ENCODE measurements around the gene TMPRSS6. TPM values are rescaled to one million over a fixed set of nuclear protein-coding genes. Genes with fewer than 3 reads are reported as not detected.

The TMPRSS6 gene
- polyA plus RNA-seq, 4 donors = 0.35 to 0.63 (median 0.53) TPM

DNA sequence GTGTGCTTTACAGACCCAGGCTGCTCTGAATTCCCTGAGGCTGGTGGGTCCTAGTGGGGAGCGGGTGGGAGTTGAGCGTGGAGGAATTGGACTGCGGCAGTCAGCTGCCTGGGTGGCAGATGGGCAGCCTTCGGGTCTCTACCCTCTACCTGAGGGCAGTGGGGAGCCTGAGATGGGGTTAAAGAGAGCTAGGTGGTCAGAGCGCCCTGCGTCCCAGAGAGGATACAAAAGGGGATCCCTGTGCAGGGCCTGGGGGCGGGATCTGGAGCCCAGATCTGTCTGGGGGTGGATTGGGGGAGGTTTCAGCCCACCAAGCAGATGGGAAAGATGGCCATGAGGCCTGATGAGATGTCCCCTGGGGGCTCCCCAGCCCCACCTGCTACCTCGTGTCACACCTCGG, 39.8 kb downstream of the TMPRSS6 start:
- DNase-seq (ENCODE audit: low read depth in 4 of 4, low spot score in 2 of 4) = no peak

DNA sequence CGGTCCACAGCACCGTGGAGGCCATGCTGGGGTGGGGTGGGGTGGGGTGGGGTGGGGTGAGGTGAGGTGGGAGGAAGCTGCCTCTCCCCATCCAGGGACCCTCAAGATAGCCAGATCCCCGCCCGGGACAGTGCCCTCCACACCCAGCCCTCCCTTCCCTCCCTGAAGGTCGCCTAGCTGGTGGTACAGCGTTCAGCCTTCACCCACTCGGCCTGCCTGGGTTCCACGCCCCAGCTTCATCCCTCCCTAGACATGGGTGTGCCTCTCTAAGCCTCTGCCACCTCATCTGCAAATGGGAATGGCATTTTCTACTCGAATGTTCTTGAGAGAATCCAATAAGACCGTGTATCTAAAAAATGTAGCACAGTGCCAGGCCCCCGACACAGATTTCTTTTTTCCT, 40.2 kb downstream of the TMPRSS6 start:
- DNase-seq (ENCODE audit: low read depth in 4 of 4, low spot score in 2 of 4) = no peak

DNA sequence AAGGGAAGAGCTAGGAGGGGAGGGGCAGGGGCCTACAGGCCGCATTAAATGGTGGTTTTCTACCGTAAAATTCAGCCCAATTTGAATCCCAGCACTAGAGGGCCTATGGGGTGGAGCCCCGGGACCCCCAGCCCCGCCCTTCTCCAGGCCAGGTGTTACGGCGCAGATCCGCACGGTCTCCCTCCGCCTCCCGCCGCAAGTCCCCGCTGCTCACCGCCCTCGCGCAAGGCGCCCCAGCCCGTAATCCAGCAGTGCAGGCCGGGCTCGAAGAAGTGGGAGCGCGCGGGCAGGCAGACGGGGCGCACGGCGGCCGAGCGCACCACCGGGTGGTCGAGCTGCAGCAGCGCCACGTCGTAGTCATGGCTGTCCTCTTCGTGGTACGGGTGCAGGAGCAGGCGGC, 40.7 kb downstream of the TMPRSS6 start:
- DNase-seq (ENCODE audit: low read depth in 4 of 4, low spot score in 2 of 4) = no peak

DNA sequence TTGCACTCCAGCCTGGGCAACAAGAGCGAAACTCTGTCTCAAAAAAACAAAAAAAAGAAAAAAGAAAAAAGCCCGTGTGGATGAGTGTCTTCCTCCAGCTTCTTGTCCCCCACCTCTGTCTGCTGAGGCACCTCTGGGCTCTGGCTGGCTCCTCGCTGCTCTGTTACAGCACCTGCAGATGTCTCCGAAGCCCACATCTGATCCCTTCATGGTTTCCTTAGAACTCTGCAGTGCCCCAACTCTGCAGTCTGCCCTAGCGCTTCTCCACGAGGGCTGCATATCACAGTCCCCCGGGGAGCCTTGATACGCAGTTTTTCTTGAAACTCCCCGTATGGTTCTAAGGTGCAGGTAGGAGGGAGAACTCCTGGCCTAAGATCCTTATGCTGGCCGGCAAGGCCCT, 42.1 kb downstream of the TMPRSS6 start:
- DNase-seq (ENCODE audit: low read depth in 4 of 4, low spot score in 2 of 4) = no peak

DNA sequence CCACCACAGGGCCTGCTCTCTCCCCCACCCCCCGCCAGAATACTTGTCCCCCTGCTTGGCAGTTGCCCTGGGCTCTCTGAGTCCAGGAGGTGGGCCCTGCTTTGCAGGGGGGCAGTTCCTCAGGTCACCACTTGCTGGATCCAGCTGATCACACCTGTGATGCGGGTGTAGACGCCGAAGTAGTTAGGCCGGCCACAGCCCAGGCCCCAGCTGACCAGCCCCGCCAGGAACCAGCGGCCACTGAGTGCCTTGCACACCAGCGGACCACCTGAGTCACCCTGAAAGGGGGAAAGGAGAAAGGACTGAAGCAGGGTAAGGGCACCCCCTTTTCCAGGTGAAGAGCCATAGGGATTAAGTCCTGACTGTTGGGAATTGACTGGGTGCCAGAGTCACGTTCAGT, 43.6 kb downstream of the TMPRSS6 start:
- no peak for DNase-seq (ENCODE audit: low read depth in 4 of 4, low spot score in 2 of 4)

DNA sequence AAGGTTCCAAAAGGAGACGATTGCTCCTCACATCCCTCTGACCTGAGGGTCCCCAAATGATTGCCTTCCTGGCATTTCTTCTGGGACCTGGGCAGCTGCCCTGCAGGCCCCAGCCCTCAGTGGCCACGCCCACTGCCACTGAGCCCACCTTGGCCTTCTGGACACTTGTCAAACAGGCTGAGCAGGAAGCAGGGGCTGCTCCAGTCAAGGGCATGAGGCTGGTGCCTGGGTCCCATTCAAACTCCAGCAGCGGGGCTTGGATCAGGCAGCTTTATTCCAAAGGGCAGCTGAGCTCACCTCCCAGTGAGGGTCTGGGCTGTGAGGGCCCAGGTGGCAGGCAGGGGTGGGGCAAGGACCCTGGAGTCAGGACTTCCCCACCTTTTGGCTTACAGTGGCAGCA, 44.3 kb downstream of the TMPRSS6 start:
- DNase-seq (ENCODE audit: low read depth in 4 of 4, low spot score in 2 of 4) = no peak

DNA sequence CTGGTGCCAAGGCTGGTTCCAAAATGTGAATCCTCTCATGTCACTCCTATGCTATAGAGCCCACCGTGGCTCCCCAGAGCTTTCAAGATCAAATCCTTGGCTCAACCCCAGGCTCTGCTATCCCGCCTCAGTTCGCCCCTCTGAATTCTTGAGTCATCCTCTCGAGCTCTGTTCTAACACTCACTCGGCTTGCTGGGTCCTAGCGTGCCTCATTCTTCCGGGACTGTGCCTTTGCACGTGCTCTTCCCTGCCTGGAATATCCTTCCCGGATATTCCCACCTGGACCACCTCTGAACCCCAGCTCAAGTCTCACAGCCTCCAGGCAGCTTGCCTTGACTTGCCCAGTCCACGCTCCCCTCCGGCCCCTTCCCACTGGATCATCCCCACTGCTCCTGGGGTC, 45.0 kb downstream of the TMPRSS6 start:
- no peak for DNase-seq (ENCODE audit: low read depth in 4 of 4, low spot score in 2 of 4)

DNA sequence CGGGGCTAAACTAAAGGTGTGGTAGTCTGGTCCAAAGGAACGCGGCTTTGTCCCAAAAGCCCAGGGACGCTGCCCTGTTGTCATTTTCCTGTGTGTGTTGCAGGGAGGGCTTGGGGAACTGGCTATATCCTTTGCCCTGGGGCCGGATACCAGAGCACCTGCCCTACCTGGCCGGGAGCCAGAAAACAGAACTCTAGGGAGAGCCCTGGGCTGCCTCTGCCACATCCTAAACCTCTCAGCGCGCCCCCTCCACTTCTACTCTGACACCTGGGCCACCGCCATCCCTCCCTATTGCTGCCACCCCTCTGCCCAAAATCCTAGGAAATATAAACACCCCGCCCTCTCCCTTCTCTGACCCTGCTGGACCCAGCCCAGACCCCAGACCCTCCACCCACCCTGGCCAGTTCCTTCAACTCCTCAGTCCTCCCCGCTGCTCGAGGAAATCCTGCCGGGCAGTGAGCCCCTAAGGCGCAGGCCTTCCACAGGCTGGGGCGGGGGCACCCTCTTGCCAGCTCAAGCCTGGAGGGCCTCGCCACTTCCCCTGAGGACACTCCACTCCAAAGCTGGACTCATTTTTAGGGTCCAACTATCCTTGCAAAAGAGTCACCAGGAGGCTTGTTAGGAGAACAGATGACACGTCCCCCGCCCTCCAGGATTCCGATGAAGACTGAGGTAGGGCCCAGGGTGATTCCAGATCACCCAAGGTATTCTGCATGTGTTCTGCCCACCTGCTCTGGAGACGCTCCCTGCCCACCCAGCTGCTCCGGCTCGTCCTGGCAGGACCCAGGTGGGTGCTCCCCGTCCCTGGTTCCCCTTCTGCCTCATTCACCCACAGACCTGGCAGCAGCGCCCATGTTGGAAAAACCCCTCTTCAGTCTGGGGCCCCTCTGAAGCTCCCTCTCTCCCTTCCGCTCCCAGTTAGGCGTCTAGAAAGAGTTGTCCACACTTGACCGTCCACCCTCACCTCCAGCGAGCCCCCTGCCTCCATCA, 45.8 kb downstream of the TMPRSS6 start:
- DNase-seq (ENCODE audit: low read depth in 4 of 4, low spot score in 2 of 4) = no peak

DNA sequence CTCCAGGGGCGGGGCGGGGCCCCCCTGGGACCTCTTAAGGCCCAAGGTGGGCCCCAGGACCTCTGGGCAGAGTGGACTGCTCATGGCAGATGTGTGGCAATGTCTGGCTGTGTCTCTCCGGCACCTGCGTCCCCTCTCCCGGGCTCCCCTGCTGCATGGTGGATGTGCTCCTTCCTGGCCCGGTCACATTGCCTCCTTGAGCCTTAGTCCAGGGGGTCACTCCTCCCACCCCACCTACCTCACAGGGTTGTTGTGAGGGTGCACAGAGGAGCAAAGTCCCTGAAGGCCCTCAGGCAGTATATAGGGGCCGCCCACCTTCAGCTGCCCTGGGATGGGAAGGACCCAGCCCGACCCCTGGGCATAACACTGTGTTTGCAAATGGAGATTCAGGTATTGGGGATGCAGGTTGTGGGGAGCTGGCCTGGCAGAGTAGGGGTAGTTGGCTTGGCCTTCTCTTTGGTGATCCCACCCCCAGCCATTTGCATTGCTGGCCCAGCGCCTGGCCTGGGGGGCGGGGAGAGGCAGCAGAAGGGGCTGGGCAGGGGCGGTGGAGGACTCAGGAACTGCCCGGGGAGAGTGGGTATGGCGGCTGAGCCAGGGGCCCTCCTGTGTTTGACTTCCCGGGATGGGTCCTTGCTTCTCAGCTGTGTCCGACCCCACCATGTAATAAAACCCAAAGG, 46.7 kb downstream of the TMPRSS6 start:
- DNase-seq (ENCODE audit: low read depth in 4 of 4, low spot score in 2 of 4) = no peak

DNA sequence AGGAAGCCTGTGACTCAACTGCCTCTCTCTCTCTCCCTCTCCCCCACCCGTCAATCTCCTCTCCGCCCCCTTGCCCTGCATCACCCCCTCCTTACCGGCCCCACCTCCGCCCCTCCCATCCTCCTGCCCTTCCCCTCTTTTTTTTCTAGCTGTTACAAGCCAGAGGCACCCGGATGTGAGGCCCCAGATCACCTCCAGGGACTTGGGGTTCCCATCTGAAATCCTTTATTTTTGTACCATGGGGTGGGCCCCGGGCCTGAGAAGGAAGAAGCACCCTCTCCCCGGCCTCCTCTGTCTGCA, 47.2 kb downstream of the TMPRSS6 start:
- no peak for DNase-seq (ENCODE audit: low read depth in 4 of 4, low spot score in 2 of 4)

DNA sequence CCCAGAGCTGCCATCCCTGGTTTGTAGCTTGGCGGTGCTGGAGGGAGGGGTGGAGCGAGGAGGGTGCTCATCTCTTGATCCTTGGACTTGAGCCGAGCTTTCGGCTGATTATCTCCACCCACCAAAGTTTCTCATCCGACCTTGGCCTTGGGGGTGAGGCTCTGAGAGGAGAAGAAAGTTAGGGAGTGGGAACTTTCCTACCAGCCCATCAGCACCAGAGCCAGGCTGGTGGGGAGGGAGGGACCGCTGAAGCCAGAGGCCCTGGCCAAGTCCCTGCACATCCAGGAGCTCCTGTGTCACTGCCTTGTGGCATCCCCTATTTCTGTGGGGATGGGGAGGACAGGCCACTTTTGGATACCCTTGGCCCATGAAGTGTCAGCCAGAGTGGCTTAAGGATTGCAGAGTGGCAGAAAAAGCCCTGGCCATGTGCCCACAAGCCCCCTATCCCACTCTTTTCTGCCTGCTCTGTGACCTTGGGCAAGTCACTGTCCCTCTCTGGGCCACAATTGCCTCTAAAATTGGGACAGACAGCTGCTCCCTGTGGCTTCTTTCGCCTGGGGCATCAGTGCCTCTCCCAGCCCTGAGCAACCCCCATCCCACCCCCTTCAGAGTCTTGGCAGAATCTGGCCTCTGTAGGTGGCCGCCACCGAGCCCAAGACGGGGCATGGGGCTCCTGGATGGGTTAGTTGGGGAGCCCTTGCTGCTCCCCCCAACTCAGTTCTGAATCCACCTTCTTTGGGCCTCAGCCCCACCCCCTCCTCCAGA, 47.7 kb downstream of the TMPRSS6 start:
- no peak for DNase-seq (ENCODE audit: low read depth in 4 of 4, low spot score in 2 of 4)

DNA sequence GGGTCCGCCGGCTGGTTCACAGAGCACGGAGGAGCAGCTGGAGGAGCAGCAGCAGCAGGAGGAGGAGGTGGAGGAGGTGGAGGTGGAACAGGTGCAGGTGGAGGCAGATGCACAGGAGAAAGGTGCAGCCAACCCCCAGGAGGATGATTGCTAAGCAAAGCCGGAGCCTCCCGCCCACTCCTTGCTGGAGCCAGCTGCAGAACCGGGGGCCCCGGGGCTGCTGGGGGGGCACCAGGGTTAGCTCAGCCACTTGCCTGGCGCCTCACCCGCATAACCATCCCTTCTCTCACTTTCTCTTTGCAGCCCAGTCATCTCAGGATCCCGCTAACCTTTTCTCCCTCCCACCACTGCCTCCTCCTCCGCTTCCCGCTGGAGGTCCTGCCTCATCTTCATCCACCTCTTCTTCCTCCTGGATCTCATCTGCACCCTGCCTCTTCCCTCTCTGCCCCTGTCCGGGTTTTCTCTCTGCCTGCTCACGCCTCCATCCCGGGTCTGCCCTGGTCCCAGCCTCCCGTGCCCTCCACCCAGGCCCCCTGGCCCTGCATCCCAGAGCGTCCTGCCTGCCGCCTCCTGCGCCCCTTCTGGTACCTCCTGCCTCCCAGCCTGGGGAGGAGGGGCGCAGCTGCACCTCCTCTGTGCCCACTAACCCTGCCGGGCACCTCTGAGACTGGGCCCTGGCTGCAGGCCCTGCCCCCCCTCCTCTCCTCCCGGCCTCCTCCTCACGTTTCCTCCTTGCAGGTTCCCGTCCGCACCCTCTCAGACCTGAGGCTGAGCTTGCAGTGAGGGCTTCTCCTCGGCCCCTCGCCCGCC, 48.5 kb downstream of the TMPRSS6 start:
- no peak for DNase-seq (ENCODE audit: low read depth in 4 of 4, low spot score in 2 of 4)

DNA sequence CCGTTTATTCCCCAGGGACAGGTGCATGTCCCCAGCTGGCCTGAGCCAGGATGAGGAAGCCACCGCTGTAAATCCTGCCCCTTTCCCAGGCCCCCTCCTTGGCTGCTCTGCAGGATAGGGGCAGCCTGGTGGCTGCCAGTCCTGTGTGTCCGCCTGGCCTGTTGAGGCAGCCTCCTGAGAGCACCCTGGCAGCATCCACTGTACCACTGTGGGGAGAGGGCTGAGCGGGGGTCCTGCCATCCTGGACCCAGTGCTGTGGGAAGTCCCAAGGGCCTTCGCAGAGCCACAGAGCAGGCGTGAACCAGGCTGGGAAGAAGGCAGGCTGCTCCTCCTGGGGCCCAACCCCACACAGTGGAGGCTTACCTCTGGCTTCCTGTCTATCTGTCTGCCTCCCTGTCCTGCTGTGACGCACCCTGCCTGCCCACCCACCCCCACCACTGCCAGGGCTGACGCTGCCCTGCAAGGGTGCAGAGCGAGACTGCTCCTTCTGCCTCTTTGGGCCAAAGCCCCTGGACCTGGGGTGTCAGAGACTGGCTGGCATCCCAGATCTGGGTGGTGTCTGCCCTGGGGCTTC, 49.5 kb downstream of the TMPRSS6 start:
- DNase-seq (ENCODE audit: low read depth in 4 of 4, low spot score in 2 of 4) = no peak

DNA sequence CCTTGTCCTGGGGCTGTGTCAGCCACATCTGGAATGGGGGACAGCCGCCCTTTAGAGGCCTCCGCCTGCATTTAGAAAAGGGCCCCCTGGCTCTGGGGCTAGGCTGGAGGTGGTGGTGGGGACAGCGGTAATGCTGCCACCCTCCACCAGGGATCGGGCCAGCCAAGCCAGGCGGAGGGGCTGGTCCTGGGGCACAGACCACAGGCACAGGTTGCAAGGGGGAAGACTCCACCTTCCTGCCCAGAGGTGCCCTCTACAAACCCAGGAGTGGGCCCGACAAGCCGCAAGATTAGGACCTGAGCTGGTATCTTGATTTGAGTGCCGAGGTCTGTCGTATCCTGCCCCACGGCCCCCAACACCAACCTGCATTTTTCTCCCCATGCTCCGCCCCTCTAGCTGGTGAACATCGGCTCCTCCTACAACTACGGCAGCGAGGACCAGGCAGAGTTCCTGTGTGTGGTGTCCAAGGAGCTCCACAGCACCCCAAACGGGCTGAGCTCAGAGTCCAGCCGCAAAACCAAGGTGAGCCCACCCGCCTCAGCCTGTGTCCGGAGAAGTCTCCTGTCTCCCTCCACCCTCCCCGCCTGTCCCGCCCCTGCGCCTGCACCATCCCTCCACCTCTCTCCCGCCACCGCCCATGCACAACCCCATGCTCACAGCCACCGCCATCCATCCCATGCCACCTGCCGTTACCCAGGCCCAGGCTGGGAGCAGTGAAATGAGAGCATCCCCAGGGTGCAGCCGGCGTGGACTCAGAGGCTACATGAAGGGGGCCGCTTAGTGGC, 50.4 kb downstream of the TMPRSS6 start:
- DNase-seq (ENCODE audit: low read depth in 4 of 4, low spot score in 2 of 4) = no peak

DNA sequence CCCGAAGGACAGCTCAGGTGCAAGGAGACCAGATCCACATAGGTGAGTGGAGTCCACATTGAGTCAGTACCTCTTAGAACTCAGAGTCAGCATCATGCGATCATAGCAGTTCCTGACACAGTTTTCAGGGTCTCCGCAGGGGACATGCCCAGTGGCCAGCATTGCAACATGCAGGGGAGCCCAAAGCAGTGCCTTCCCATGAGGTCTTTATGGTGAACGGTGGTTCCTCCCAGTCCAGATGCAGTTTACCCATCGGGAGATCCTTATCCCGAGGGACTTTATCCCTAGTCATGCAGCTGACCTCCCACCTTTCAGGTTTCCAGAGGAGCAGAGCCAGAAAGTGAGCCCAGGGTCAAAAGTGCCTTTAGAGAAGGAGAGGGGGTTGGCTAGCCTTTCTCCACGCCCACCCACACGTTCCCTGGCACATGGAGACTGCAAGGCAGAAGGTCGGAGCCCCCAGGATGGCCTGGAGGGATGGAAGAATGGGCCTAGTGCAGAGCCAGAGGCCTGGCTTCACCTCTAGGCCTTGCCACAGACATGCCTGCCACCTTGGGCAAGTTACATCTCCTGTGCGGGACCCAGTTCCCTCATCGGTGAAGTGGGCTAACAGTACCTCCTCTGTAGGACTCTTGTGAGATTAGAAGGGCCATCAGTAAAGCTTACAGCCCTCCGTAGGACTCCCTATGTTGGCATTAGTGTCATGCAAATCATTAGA, 51.6 kb downstream of the TMPRSS6 start:
- DNase-seq (ENCODE audit: low read depth in 4 of 4, low spot score in 2 of 4) = no peak

DNA sequence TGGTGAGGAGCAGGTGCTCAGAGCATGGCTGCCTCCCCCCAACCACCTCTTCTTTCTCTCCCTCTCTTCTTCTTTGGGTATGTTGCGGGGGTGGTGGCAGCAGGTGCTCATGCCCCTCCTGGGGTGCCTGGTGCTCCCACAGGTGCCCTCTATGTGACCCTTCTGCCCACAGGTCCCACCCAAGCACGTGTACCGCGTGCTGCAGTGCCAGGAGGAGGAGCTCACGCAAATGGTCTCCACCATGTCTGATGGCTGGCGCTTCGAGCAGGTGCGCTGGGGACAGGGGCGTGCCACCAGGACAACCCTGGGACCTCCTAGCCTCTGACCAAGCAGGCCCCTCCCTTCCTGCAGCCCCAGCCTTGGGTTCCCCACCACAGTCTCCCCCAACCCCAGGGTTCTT, 52.3 kb downstream of the TMPRSS6 start:
- DNase-seq (ENCODE audit: low read depth in 4 of 4, low spot score in 2 of 4) = no peak

DNA sequence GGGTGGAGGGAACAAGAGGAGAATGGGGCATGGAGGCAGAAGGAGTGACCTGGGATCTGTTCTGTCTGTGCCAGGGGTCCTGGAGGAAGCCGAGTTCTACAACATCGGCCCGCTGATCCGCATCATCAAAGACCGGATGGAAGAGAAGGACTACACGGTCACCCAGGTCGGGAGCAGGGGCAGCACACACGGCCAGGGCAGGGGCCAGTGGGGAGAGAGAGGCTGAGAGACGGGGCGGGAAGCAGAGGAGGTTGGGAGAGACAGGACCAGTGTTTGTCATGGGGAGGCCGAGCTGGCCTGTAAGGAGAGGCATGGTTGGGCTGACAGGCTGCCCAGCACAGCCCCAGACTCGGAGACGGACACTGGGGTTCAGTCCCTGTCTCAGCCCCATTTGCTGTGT, 53.3 kb downstream of the TMPRSS6 start:
- DNase-seq (ENCODE audit: low read depth in 4 of 4, low spot score in 2 of 4) = no peak

DNA sequence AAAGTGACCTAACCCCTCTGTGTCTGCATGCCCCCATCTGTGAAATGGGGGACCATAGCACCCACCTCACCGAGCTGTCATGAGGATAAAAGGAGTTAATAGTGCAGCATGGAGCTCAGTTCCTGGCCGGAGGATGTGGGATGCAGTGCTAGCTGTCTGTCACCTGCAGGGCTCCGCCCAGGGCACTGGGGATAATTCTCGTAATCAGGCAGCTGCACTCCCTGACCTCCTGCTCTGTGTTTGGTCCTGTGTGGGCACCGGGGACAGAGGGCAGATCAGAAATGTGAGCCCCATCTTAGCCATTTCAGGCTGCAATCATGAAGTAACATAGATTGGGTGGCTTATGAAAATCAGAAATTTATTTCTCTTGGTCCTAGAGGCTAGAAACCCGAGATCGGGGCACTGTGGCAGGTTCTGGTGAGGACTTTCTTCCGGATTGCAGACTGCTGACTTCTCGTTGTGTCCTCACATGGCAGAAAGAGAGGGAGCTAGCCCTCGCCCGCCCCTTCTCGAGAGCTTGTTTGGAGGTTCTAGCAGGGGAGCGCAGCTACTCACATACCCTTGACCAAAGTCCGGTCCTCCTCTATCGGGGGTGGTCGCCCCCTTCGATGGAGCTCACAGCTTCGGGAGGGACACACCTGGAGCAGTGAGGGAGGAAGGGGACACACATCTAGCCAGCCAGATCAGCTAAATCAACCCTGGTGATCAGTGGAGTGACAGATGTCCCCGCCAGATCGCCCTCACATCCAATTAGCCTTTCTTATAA, 54.7 kb downstream of the TMPRSS6 start:
- no peak for DNase-seq (ENCODE audit: low read depth in 4 of 4, low spot score in 2 of 4)
